ENCODE results near the gene SLC38A10. TPM values are rescaled to one million over a fixed set of nuclear protein-coding genes. Genes with fewer than 3 reads are reported as not detected.

The SLC38A10 gene
- polyA plus RNA-seq, 1 of the 3 experiments (the other 2 are of a cell fraction), result 82.2 TPM

GRCh38 chr17:81245024-81245664 lies 50.0 kb downstream of the SLC38A10 start:
- Histone ChIP-seq H3K4me3 (ENCODE audit: low read depth in 2 of 2, low read length in 1 of 2) (no peak overlapping the region), H3K9me3 (no peaks in the 10 kb centered on the region), H3K27me3 (ENCODE audit: insufficient read depth) (no peaks in the 10 kb centered on the region), H3F3A (replicated peaks; ENCODE audit: insufficient read depth) (peaks cover 4% of the 10 kb centered on the region), H3K79me2 (ENCODE audit: insufficient read depth) (peaks cover 22% of the 10 kb centered on the region), H3K27ac (ENCODE audit: low read depth in 2 of 2, low read length in 1 of 2) (peak overlapping the region in 1 of 2 experiments; percentile 62; a peak in 2 of 4 replicates), H3K9me2 (no peaks in the 10 kb centered on the region), H3K36me3 (replicated peaks in 1 of 2; ENCODE audit: control insufficient read depth in 1 of 2, insufficient read depth in 2 of 2, low read length in 1 of 2) (peaks cover 12 to 49% of the 10 kb centered on the region in 2 experiments), H3K4me2 (no peak overlapping the region), H3K9ac (no peak overlapping the region), H4K20me1 (ENCODE audit: insufficient read depth) (peaks cover 13% of the 10 kb centered on the region), H3K4me1 (ENCODE audit: control insufficient read depth in 1 of 2, insufficient read depth in 2 of 2, low read depth in 1 of 2, low read length in 1 of 2) (peaks cover 0 to 38% of the 10 kb centered on the region in 2 experiments; a peak in 1 of 4 replicates), H2AFZ (ENCODE audit: low read depth) (no peak overlapping the region)
- TF ChIP-seq TEAD4 (IDR thresholded peaks at IDR 0.05; ENCODE audit: borderline replicate concordance, insufficient read depth) (no peak), ZBTB33 (IDR thresholded peaks at IDR 0.05; ENCODE audit: borderline replicate concordance, low read depth) (0 out of 2 replicates have a peak, but pooled peaks have one; percentile 2), IRF3 (IDR thresholded peaks at IDR 0.05; ENCODE audit: low read depth, low read length) (no peak), CTCF (IDR thresholded peaks at IDR 0.05) (no peak), EZH2phosphoT487 (IDR thresholded peaks at IDR 0.05; ENCODE audit: borderline replicate concordance, low read depth) (no peak), YY1 (IDR thresholded peaks at IDR 0.05; ENCODE audit: low read depth) (no peak), CHD2 (IDR thresholded peaks at IDR 0.05; ENCODE audit: low read length, partially characterized antibody) (no peak), RAD21 (IDR thresholded peaks at IDR 0.05; ENCODE audit: low read length) (no peak)
- WGBS (ENCODE audit: low lambda C conversion rate), result 89% methylated on average over 24 of the region's 25 CpGs
- CTCF ChIA-PET, result interaction anchor here (0.7 to 12.8 kb wide), 4 partner anchors 9 to 222 kb away, joined by 3 to 133 read pairs (median 3); no protein-coding TSS in a partner anchor
- no peak for DNase-seq
- POLR2A ChIA-PET, result interaction anchor here (1.1 kb wide), 1 partner anchor 240 kb away, joined by 3 read pairs; no protein-coding TSS in a partner anchor

All from SK-N-SH (cell line).